Astrocyte of the cerebellum (primary cell): Measurements from ENCODE around the gene ACVR1C.

ENCODE experiments used
- DNase-seq: peaks from one replicate; pipeline ENCODE4 v3.0.0-alpha.2; 2011; ENCODE audit warnings: low read depth
- H3K4me3 ChIP-seq: 2 replicates; pipeline ENCODE4 v1.5.1; 2011; ENCODE audit warnings: mild to moderate bottlenecking, low read depth, low read length, moderate library complexity
- CTCF ChIP-seq: IDR thresholded peaks from 2 replicates; pipeline ENCODE4 v1.5.1; 2012; ENCODE audit warnings: low read length, low read depth, moderate library complexity, mild to moderate bottlenecking; ENCODE audit errors: missing control alignments
- in situ Hi-C: cut with HindIII; loops from 2 replicates; pipeline ENCODE4 v1.10.0; 2017; ENCODE audit warnings: low sequenced_read_pairs

The ACVR1C gene

GRCh38 chr2:157611726-157612125 is 16.9 kb downstream of the ACVR1C start:
- TF ChIP-seq CTCF: no peak
- in situ Hi-C loops: no loop called here

GRCh38 chr2:157611110-157611509 is 17.6 kb downstream of the ACVR1C start:
- no peak overlapping the region for H3K4me3 ChIP-seq
- no peak for DNase-seq
- no peak for TF ChIP-seq CTCF
- in situ Hi-C loops: no loop called here

More at GRCh38 chr2:157611726-157612125, 16.9 kb downstream of the ACVR1C start:
- H3K4me3 ChIP-seq: no peak overlapping the region
- DNase-seq: no peak

DNA sequence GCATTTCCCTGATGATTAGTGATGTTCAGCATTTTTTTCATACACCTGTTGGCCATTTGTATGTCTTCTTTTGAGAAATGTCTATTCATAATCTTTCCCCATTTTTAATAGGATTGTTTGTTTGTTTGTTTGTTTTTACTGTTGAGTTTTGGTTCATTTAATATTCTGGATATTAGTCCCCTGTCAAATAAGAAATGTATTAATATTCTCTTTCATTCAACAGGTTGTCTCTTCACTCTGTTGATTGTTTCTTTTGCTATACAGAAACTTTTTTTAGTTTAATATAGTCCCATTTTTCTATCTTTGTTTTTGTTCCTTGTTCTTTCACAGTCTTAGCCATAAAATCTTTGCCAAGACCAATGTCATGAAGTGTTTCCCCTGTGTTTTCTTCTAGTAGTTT is 22.1 kb downstream of the ACVR1C start:
- in situ Hi-C loops: no loop called here
- no peak overlapping the region for H3K4me3 ChIP-seq
- no peak for TF ChIP-seq CTCF
- no peak for DNase-seq

- in situ Hi-C loops: no loop called here
- no peak for TF ChIP-seq CTCF
- no peak for DNase-seq
- no peak overlapping the region for H3K4me3 ChIP-seq
Measured at GRCh38 chr2:157603198-157603597, 25.5 kb downstream of the ACVR1C start.

GRCh38 chr2:157601807-157602206 is 26.9 kb downstream of the ACVR1C start:
- TF ChIP-seq CTCF: no peak
- DNase-seq: no peak
- no peak overlapping the region for H3K4me3 ChIP-seq
- in situ Hi-C loops: no loop called here

DNA sequence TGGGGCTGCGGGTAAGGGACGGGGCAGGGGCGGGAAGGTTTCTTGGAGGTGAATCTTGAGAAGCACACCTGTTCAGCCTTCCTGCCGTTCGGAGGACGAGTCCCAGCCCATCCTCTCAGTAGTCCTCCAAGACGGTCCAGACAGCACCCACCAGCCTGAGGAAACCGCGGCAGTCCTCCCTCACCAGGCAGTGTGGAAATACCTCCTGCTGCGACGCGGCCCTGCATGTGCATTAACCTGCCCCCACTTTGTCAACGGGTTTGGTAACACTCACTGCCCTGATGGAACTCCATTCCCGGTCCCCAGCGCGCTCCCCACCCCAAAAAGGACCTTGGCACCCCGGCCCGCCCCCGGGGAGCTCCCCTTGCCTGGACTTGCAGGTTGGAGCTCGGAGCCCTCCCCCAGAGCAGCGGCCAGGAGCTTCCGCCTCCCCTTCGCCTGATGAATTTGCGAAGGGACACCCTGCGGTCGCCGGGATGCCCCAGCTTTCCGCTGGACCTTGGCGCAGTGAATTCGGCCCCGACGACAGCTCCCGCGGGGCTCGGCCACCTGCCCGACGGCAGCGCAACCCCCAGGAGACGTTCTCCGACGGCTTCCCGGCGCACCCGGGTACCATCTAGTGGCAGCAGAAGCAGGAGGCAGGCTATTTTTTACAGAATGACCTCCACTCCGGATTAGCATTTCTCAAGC is 31.5 kb downstream of the ACVR1C start:
- peak; percentile 48 for TF ChIP-seq CTCF
- DNase-seq: no peak
- H3K4me3 ChIP-seq: peak overlapping the region; percentile 5
- in situ Hi-C loops: no loop called here
